Activated naive CD4-positive, alpha-beta T cell treated with Interleukin-2 at 50 U/mL for 16 hours (primary cell): ENCODE results near the gene KANK4.
"Not testable (repeated sequence)": the region's sequence is repeated elsewhere in the genome, so short reads cannot be mapped to it uniquely, and the experiment has no call there.

Source experiments
- DNase-seq: peaks from one replicate; pipeline ENCODE4 v3.0.0-alpha.2; 2020

Gene KANK4

GRCh38 chr1:62271134-62271533 is 48.1 kb downstream of the KANK4 start:
- DNase-seq: no peak

- DNase-seq: no peak
Observed at GRCh38 chr1:62269851-62270495, 49.3 kb downstream of the KANK4 start.

- no peak for DNase-seq
Observed at GRCh38 chr1:62269439-62269838, 49.8 kb downstream of the KANK4 start.

DNA sequence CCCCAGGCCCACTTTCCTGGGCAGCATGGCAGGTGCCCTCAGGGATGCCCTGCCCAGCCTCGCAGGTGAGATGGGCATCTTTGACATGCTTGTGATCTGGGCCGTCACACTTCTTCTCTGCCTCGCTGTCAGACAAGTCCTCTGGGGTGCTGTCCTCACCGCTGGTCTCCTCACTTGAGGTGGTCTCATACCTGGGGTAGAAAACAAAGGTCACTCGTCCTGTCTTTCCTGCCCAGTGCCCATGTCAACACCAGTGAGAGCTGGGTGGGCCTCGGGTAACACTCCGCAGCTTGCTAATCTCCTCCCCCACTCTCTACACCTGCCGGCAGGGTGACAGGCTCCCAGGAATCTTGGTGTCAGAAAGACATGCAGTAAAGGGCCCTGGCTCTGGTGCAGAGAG is 50.9 kb downstream of the KANK4 start:
- DNase-seq: no peak

GRCh38 chr1:62265956-62266935 is 53.0 kb downstream of the KANK4 start:
- DNase-seq: no peak

DNA sequence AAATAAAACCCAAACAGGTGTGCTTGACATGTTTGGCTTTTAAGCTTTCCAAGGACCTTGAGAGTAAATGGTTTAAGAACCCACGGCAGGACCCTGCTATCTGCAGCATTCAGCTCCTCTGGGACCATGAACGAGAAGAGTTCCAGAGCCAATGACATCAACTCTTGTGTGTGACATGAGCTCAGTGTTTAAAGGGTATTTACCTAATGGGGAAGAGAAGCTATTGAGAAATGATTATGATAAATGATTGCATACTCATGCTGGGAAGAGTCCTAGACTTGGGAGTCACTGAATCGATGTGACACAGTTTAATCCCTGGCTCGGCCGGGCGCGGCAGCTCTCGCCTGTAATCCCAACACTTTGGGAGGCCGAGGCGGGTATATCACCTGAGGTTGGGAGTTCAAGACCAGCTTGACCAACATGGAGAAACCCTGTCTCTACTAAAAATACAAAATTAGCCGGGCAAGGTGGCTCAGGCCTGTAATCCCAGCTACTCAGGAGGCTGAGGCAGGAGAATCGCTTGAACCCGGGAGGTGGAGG is 55.4 kb downstream of the KANK4 start:
- no peak for DNase-seq

DNA sequence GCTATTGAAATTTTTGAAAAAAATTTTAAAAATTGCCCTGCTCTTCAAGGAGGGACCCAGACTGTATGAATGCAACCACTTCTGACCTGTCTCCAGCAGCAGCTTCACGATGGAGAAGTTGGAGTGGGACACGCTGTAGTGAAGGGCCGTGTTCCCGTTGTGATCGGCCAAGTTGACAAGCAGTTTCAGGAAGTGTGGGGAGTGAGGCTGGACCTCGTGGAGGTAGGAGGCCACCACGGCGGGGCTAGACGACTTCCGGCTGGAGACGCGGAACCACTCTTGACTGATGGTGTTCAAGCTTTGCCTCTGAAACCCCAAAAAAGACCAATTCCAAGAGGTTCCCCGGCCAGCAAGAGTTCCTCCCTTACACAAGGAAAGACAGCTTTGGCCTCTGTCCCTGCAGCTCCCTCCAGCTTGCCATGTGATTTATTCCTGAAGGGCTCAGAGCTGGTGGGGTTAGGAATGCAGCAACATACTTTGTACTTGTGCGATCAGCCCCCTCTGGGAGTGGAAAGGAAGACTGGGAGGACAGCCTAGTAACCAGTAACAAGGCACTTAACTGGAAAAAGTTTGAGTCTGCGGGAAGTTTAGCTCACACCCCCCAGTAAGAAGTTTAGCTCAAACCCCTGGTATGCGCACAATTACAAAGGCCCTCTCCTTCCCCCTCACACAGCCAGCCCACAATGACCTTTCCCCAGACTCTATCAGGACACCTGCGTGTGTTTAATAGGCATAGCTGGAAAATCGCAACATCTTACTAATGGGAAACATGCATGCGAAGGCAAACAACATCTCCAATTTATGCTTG is 56.0 kb downstream of the KANK4 start:
- no peak for DNase-seq

DNA sequence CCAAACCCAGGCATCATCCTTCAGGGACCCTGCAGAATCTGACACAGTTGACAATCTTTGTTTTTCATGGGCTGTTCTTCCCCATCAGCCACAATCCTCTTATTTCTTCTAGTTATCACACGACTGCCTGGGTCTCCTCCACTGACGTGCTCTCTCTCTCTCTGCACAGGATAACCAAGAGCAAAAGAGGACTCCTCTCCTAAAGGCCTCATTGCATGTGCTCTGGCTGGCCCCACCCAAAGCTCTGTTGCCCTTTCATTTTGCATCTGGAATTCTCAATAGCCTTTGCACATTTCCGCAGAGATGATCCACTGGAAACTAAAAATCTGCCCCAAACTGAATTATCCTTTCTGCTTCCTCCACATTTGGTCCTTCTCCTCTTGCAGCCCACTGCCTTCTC is 58.5 kb downstream of the KANK4 start:
- DNase-seq: no peak

- DNase-seq: no peak
Observed at GRCh38 chr1:62259551-62259950, 59.7 kb downstream of the KANK4 start.

DNA sequence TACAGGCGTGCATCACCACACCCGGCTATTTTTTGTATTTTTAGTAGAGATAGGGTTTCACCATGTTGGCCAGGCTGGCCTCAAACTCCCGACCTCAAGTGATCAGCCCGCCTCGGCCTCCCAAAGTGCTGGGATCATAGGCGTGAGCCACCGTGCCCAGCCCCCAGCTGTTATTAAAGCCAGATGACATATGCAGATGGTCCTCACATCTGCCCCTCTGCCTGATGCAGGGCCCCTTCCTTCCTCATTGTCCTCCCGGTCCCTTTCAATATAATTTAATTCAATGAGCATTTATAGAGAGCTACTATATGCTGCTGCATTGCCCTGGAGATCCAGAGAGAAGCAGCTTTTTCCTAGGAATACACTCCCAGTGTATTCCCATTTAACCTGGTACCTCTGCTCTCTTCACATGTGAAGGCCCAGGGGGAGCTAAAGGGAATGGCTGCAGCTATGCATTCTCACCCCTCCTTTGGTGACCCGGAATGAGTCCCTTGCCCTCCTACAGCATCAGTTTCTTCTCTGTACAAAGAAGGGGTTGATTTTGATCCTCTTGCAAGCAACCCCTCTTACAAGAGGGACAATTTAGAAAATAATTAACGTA is 69.0 kb downstream of the KANK4 start:
- no peak for DNase-seq

DNA sequence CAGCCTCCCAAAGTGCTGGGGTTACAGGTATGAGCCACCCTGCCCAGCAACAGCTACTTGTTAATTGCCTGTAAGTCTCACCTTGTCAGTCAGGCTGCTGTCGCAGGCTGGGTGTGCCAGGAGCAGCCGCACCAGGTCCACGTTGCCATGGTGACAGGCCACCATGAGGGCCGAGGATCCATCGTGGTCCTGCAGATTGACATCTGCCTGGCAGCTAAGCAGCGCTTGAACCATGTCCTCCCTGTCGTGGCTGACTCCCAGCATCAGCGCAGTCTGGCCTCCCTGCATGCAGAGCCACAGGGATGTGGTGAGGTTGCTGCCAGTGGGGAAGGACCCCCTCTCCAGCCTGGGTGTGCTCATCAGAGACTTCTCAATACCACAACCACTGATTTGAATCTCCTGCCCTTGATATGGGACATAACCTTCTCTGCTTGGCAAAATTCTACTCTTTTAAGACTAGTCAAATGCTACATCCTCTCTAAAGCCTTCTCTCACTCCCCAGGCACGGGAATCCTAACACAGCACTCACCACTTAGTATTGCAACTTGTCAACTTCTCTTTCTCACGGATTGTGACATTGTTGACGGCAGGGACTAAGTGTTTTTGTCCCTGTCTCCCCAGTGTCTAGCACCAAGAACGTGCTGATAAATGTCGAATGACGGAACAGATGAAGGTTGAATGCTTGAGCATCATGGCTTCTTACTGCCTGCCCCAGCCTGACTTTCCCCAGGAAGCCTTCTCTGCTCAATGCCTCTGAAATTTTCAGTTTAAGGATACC is 71.7 kb downstream of the KANK4 start:
- no peak for DNase-seq

- no peak for DNase-seq
Observed at GRCh38 chr1:62245201-62245600, 74.0 kb downstream of the KANK4 start.

GRCh38 chr1:62244380-62244779 is 74.9 kb downstream of the KANK4 start:
- DNase-seq: not testable (repeated sequence)

DNA sequence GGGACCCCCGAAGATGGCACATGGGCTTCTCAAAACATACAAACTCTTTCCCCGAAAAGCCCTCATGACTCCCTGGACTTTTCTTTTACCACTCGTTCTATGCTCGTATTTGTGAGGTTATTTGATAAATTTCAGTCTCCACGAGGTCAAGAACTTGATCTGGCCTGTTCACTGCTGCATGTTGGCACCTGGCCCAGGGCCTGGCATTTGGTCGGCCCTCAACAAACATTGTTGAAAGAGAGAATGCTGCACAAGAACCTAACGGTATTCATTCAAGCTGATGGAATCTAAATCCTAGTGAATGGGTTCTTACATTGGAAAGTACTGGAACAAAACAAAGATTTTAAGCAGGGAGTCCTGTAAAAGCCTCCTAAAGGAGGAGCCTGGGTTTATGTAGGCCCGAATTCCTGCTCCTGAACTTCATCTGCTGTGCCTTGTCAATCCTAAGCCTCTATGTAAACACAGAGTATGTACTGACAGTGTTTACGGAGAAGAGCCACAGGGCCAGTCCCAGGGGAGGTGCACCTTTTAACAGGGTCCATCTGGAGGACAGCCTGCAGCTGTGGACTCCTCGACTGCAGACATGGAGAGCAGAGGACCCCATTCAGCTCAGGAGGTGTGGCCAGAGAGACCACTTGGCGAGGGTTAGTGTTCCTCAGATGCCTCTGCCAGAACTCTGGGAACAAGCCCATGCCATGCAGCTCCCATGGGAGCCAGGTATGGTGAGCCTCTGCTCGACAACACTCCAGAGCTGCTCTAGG is 77.7 kb downstream of the KANK4 start:
- DNase-seq: no peak

- DNase-seq: no peak
Observed at GRCh38 chr1:62240651-62241370, 78.4 kb downstream of the KANK4 start.

GRCh38 chr1:62239652-62240403 is 79.4 kb downstream of the KANK4 start:
- not testable (repeated sequence) for DNase-seq

GRCh38 chr1:62238507-62238906 is 80.7 kb downstream of the KANK4 start:
- DNase-seq: no peak

- DNase-seq: no peak
Observed at GRCh38 chr1:62237950-62238374, 81.3 kb downstream of the KANK4 start.

GRCh38 chr1:62237361-62237760 is 81.9 kb downstream of the KANK4 start:
- DNase-seq: no peak
